ENCODE data around the gene CCNB1IP1. TPM values are rescaled to one million over a fixed set of nuclear protein-coding genes. Genes with fewer than 3 reads are reported as not detected.
A peak's percentile ranks its signal among the peaks of the same experiment; 100 is the strongest.
"Not testable (repeated sequence)": the region's sequence is repeated elsewhere in the genome, so short reads cannot be mapped to it uniquely, and the experiment has no call there.

CCNB1IP1 gene
- total RNA-seq, 2 experiments from 2014 or later, result 70.5 to 73.1 TPM

- Mint-ChIP-seq H3K4me3 (no peak overlapping the region), H3K36me3 (peaks cover 31% of the 10 kb centered on the region), H3K4me1 (peaks cover 21% of the 10 kb centered on the region), H3K27me3 (peaks cover 3% of the 10 kb centered on the region), H3K9me3 (no peaks in the 10 kb centered on the region), H3K27ac (peak overlapping the region; percentile 9)
- no peak for DNase-seq
Observed at GRCh38 chr14:20345366-20345765, 12.3 kb upstream of the CCNB1IP1 start.

GRCh38 chr14:20343862-20344220, 10.8 kb upstream of the CCNB1IP1 start:
- peaks cover 3% of the 10 kb centered on the region for H3K27me3 Mint-ChIP-seq
- H3K9me3 Mint-ChIP-seq, result no peaks in the 10 kb centered on the region
- H3K27ac Mint-ChIP-seq, result peak overlapping the region; percentile 94
- DNase-seq, result no peak
- peaks cover 22% of the 10 kb centered on the region for H3K4me1 Mint-ChIP-seq
- H3K4me3 Mint-ChIP-seq, result peak overlapping the region; percentile 98
- H3K36me3 Mint-ChIP-seq, result peaks cover 26% of the 10 kb centered on the region

- peaks cover 25% of the 10 kb centered on the region for H3K36me3 Mint-ChIP-seq
- H3K27me3 Mint-ChIP-seq, result peaks cover 3% of the 10 kb centered on the region
- peak; percentile 99 for DNase-seq
- H3K4me1 Mint-ChIP-seq, result peaks cover 22% of the 10 kb centered on the region
- peak within 1 kb of the TSS; percentile 98 for H3K4me3 Mint-ChIP-seq
- H3K27ac Mint-ChIP-seq, result peak within 1 kb of the TSS; percentile 94
- no peaks in the 10 kb centered on the region for H3K9me3 Mint-ChIP-seq
Observed at GRCh38 chr14:20343092-20343861, 10.2 kb upstream of the CCNB1IP1 start, which contains the start of gene PARP2. Gene PARP2 (plus strand): TSS chr14:20343635. CDS start chr14:20343642, 7 bp downstream.

- no peak overlapping the region for H3K27ac Mint-ChIP-seq
- no peak for DNase-seq
- peaks cover 17% of the 10 kb centered on the region for H3K36me3 Mint-ChIP-seq
- H3K4me1 Mint-ChIP-seq, result peaks cover 22% of the 10 kb centered on the region
- peaks cover 3% of the 10 kb centered on the region for H3K27me3 Mint-ChIP-seq
- no peaks in the 10 kb centered on the region for H3K9me3 Mint-ChIP-seq
- H3K4me3 Mint-ChIP-seq, result peak overlapping the region; percentile 98
Observed at GRCh38 chr14:20341646-20342045, 8.6 kb upstream of the CCNB1IP1 start.

GRCh38 chr14:20341032-20341431, 8.0 kb upstream of the CCNB1IP1 start:
- not testable (repeated sequence) for H3K4me3 Mint-ChIP-seq, H3K27ac Mint-ChIP-seq, H3K9me3 Mint-ChIP-seq, DNase-seq, H3K27me3 Mint-ChIP-seq
- Mint-ChIP-seq H3K4me1 (peaks cover 22% of the 10 kb centered on the region), H3K36me3 (peaks cover 12% of the 10 kb centered on the region)

GRCh38 chr14:20334017-20334416, 938 bp upstream of the CCNB1IP1 start:
- no peak overlapping the region for H3K4me3 Mint-ChIP-seq
- DNase-seq, result no peak
- no peak overlapping the region for H3K27ac Mint-ChIP-seq
- H3K36me3 Mint-ChIP-seq, result peaks cover 21% of the 10 kb centered on the region
- peaks cover 29% of the 10 kb centered on the region for H3K4me1 Mint-ChIP-seq
- H3K9me3 Mint-ChIP-seq, result no peaks in the 10 kb centered on the region
- H3K27me3 Mint-ChIP-seq, result no peaks in the 10 kb centered on the region

GRCh38 chr14:20333494-20333841, 389 bp upstream of the CCNB1IP1 start:
- H3K9me3 Mint-ChIP-seq, result no peaks in the 10 kb centered on the region
- peak overlapping the region; percentile 96 for H3K27ac Mint-ChIP-seq
- DNase-seq, result no peak
- H3K36me3 Mint-ChIP-seq, result peaks cover 26% of the 10 kb centered on the region
- peak overlapping the region; percentile 99 for H3K4me3 Mint-ChIP-seq
- H3K4me1 Mint-ChIP-seq, result peaks cover 33% of the 10 kb centered on the region
- H3K27me3 Mint-ChIP-seq, result no peaks in the 10 kb centered on the region

- DNase-seq, result no peak
- Mint-ChIP-seq H3K36me3 (peaks cover 26% of the 10 kb centered on the region), H3K9me3 (no peaks in the 10 kb centered on the region), H3K4me1 (peaks cover 42% of the 10 kb centered on the region), H3K27ac (peak overlapping the region; percentile 96), H3K4me3 (peak overlapping the region; percentile 99), H3K27me3 (no peaks in the 10 kb centered on the region)
Observed at GRCh38 chr14:20332431-20332787, 670 bp downstream of the CCNB1IP1 start.

- Mint-ChIP-seq H3K4me1 (peaks cover 47% of the 10 kb centered on the region), H3K9me3 (no peaks in the 10 kb centered on the region), H3K27me3 (no peaks in the 10 kb centered on the region), H3K4me3 (peak overlapping the region; percentile 50), H3K36me3 (peaks cover 32% of the 10 kb centered on the region), H3K27ac (no peak overlapping the region)
- DNase-seq, result no peak
Observed at GRCh38 chr14:20331053-20331613, 1.9 kb downstream of the CCNB1IP1 start.

GRCh38 chr14:20329355-20329754, 3.7 kb downstream of the CCNB1IP1 start:
- Mint-ChIP-seq H3K9me3 (no peaks in the 10 kb centered on the region), H3K36me3 (peaks cover 36% of the 10 kb centered on the region), H3K27me3 (no peaks in the 10 kb centered on the region), H3K4me1 (peaks cover 39% of the 10 kb centered on the region), H3K27ac (no peak overlapping the region), H3K4me3 (no peak overlapping the region)
- DNase-seq, result no peak

GRCh38 chr14:20328705-20329104, 4.4 kb downstream of the CCNB1IP1 start:
- Mint-ChIP-seq H3K27me3 (no peaks in the 10 kb centered on the region), H3K36me3 (peaks cover 42% of the 10 kb centered on the region), H3K27ac (no peak overlapping the region), H3K4me1 (peaks cover 39% of the 10 kb centered on the region), H3K9me3 (no peaks in the 10 kb centered on the region), H3K4me3 (peak overlapping the region; percentile 14)
- DNase-seq, result no peak

GRCh38 chr14:20327005-20327869, 5.8 kb downstream of the CCNB1IP1 start:
- Mint-ChIP-seq H3K27ac (peak overlapping the region; percentile 32), H3K36me3 (peaks cover 42% of the 10 kb centered on the region), H3K9me3 (no peaks in the 10 kb centered on the region), H3K4me1 (peaks cover 36% of the 10 kb centered on the region), H3K4me3 (peak overlapping the region; percentile 6), H3K27me3 (no peaks in the 10 kb centered on the region)
- no peak for DNase-seq

GRCh38 chr14:20317720-20318119, 15.4 kb downstream of the CCNB1IP1 start:
- Mint-ChIP-seq H3K36me3 (peaks cover 21% of the 10 kb centered on the region), H3K9me3 (no peaks in the 10 kb centered on the region), H3K4me1 (peaks cover 5% of the 10 kb centered on the region), H3K27me3 (no peaks in the 10 kb centered on the region), H3K4me3 (no peak overlapping the region), H3K27ac (no peak overlapping the region)
- no peak for DNase-seq

- Mint-ChIP-seq H3K4me3 (no peak overlapping the region), H3K4me1 (peaks cover 5% of the 10 kb centered on the region), H3K36me3 (peaks cover 24% of the 10 kb centered on the region), H3K9me3 (no peaks in the 10 kb centered on the region), H3K27me3 (no peaks in the 10 kb centered on the region), H3K27ac (no peak overlapping the region)
- DNase-seq, result no peak
Observed at GRCh38 chr14:20314026-20314425, 19.1 kb downstream of the CCNB1IP1 start.

GRCh38 chr14:20306079-20306423, 27.0 kb downstream of the CCNB1IP1 start:
- Mint-ChIP-seq H3K4me1 (peaks cover 20% of the 10 kb centered on the region), H3K27ac (peak overlapping the region; percentile 78), H3K27me3 (no peaks in the 10 kb centered on the region), H3K4me3 (peak overlapping the region; percentile 85), H3K9me3 (no peaks in the 10 kb centered on the region), H3K36me3 (peaks cover 1% of the 10 kb centered on the region)
- no peak for DNase-seq

All from activated naive CD8-positive, alpha-beta T cell treated with anti-CD3 and anti-CD28 coated beads for 36 hours (primary cell).